GM21737 (cell line): ENCODE results near the gene NAPG.
"Not testable (repeated sequence)": the region's sequence is repeated elsewhere in the genome, so short reads cannot be mapped to it uniquely, and the experiment has no call there.

Experiments
- ATAC-seq: cut with Tn5 transposase; IDR thresholded peaks from one replicate; pipeline ENCODE4 v1.9.1; 2021; ENCODE audit warnings: mild to moderate bottlenecking, moderate library complexity; ENCODE audit not compliant: unreplicated experiment

Gene NAPG

DNA sequence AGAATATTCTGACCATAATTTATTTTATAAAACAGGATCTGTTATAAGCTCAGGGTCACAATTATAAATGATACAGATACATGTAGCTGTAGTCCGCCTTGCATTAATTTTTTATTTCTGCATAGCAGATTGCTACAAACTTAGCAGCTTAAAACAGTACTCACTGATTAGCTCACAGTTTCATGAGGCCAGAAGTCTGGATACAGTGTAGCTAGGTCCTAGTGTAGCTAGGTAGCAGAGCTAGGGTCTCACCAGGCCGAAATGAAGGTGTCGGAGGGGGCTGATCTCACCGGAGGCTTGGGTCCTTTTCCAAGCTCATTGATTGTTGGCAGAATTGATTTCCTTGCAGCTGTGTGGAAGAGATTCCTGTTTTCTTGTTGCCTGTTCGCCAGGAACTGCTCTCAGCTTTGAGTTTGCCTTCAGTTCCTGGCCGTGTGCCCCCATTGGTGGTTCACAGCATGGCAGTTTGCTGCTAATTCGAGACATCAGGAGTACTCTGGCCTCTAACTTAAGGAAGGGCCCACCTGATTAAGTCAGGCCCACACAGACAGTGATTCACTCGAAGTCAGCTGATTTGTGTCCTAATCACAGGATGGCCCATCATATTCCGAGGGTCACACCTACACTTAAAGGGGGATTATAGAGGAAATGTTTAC lies 18.4 kb downstream of the NAPG start:
- no peak for ATAC-seq

DNA sequence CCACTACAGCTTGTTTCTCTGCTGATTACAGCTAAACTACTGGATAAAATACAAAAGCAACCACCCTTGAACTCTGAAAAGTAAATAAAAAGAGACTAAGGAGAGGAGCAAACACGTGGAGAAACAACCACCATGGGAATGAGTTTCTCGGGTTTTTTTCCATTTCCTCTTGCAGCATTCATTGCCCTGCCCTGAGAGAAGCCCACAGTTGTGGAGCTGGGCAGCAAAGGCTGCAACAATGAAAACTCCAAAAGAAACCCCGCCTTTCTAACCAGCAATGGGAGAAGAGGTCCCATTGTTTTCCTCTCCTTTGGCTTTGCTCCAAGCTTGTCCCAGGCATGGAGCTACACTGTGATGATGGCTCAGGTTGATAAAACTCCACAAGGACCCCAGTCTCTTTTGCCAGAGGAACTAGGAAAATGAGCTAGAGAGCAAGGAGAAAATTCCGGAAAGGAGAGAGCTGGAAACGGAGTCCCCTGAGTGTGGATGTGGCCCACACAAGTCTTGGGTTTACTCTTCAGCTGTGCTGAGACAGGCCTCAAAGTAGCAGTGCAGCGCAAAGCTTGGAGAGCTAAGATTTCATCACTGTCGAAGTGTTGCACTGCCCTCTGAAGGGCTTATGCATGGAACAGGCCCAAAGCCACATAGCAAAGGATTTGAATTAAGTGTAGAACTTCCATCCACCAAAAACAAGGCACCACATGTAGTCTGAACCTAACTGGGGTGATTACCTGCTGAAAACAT lies 20.9 kb downstream of the NAPG start:
- ATAC-seq: no peak

DNA sequence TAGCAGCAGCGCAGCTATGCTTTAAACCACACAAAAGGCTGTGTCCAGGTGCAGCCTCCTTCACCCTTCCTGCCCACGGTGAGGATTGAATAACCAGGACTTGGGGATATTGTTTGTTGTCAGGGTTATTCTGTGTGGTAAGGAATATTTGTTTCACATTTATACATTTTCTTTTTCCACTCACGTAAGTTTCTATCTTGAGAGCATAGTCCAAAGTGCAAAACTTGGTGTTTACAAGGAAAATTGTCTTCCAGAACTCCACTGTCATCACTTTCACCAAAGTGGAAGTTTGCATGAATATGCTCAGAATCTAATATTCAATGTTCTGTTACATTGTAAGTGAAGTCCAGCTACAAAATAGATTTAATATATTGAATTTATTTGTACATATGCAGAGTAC lies 26.4 kb downstream of the NAPG start:
- no peak for ATAC-seq

DNA sequence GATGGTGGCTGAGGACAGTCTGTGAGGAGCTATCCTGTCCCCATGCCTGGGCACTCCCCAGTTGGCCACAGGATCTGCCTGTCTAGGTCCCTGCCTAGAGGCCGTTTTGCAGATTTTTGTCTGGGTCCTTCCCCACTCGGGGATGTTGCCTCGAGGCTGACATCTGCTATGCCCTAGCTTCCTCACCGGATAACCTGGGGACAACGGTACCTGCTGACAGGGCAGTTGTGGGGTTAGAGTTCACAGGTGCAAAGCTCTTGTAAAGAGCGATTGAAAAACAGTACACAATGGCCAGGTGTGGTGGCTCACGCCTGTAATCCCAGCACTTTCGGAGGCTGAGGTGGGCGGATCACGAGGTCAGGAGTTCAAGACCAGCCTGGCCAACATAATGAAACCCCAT lies 30.4 kb downstream of the NAPG start:
- not testable (repeated sequence) for ATAC-seq

DNA sequence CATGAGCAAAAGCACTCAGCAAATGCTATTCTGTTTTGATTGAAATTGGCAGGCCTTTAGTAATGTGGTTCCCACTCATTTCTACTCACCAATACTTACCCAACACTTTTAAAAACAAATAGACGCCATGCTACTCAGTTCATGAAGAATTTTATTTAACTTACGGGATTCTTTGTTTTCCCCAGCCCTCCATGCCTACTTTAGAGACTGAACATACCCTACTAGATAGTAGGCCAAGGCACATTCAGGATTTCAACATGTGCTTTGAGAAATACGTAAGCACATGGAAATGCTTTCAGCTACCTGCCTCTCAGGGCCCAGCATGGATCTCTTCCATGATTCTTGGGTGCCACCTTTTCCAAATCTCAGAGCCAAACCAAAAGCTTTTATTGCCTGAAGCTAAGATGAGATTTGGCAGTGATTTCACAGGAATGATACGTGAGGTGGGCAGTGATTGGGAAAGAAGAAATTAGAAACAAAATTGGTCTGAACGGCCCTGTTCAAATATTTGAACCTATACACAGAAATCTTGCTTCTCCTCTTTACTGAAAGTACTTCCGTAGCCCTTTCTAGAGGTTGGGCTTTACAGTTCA lies 31.4 kb downstream of the NAPG start:
- no peak for ATAC-seq

DNA sequence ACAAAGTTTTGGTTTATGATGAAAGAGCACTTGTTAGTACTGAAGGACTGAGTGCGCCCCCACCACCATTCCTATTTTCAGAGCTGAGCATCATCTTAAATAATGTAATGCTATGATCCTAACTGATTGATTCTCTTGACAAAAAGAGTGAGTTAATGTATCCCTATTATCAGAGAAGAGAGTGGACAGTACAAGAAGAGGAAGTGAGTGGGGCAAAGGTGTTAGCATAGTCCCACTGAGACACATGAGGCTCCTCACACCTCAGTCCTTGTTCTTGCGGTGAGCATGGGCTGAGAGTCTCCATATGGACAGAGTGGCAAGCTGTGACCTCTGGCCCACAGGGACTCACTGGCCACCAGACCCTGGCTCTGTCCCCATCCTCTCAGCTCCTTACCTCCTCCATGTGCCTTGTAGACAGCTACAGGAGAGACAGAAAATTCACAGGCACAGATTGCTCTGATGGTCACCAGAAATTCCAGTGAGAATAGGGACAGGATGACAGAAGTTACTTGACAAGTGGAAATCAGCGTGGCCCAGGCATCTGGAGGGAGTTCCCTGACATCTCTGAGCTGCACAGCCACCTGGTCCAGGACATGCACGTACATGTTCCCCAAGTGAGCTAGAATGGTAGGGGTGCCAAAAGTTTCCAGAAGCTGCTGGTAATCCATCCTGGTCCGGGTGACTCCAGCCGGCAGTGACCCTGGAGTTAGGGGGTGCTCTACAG lies 32.6 kb downstream of the NAPG start:
- no peak for ATAC-seq

DNA sequence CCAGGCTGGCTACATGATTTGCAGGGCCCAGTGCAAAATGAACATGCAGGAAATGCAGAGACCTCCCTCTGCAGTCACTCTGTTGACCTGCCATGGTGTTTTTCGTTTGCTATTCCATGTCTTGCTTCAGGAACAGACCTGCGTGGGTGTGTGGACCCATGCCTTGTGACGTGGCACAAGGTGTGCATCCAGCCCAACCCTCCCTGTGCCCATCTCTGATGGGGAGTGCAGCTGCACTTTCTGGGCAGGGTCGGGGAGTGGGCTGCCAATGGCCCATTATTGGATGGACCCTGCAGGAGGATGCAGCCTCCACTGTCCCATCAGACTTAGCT lies 33.1 kb downstream of the NAPG start:
- no peak for ATAC-seq

DNA sequence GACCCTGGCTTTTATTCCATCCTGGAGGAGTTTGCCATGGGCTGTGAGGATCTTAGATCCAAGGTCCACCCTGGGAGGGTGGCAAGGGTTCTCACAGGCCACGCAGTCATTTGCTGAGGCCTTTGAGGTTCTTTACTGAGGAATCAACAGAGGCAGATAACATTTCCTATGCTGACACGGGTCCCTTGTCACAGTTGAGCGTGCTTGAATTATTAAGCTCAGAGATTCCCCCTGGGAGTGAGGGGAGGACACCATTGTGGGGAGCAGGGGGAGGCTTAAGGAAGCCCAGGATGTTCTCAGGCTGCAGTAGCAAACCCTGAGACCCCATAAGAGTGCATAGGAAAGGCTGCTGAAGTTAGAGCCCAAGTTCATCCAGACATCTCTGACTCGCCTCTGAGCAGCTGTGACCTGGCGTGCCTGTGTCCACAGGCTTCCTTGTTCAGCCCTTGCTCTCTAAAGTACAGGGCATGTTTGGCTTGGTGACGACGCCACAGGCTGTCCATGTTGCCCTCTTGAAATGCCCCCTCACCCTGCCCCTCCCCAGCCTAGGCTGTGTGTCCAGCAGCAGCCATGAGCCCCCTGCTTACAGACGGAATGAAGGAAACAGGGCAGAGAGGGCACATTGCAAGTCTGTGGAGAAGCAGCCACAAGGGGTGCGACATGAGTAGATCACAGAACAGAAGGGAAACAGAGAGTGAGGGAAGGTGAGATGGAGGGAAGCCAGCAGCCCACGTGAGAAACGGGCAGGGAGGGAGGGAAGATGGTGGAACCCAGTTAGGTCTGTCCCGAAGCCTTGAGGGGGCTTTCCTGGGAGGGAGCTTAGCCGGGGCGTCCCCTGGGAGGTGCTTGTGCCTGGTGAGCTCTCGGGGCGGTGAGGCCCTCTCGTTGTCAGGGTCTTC lies 34.0 kb downstream of the NAPG start:
- no peak for ATAC-seq

DNA sequence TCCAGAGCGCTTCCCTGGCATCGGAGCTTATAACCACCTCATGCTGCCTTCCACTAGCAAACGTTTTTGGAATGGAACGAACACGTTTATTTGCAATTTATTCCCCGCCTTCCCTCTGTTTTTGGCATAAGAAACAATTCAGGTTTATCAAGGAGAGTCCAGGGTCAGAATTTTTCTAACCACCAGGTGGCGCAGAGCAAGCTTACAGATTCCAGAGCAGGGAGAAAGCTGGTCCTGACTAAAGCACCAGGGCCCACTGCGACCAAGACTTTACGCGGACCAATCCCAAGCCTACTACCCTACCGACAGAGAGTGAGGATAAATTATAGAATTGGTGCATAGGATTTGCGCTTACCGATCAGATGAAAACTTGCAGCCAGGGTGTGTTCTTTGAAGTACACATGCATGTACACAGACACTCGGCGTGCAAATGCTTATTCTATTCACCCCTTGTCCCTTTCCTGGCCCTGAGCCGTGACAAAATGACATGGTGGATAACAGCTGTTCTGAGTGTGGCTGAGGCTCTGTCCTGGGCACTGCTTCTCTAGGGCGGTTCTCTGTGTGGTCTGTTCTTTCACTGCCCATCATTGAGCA lies 34.7 kb downstream of the NAPG start:
- no peak for ATAC-seq

DNA sequence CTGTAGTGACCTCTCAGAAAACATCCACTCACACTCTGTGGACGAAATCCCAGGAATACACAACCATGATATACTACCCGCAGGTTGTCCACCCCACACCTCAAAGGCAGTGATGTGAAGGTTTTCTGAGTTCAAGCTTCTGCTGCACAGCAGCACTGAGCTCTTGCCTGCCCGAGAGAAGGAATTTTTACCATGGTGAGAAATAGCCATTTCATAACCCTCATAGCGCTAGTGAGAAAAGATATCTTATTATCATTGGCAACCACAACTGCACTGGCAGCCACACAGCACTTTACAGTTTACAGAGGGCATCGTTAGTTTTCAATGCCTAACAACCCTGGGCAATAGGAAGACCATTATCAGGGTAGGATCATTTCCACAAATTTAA lies 36.9 kb downstream of the NAPG start:
- no peak for ATAC-seq

DNA sequence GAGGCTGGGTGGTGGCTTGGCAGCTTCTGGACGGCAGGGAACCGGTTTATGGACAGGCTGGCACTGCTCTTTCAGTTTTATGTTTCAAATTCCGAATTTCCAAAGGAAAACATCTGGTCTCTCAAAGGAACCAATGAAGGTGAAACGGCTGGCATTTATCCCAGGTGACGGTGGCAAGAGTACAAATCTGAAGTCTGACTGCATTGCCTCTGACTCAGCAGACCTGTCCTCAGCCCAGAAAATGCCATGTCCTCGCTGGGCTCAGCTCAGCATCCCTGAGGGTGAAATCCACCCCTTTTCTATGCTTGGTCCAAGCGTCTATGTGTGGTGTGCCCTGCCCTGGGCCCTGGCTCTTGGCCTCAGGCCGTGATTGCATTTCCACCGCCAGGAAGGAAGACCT lies 38.1 kb downstream of the NAPG start:
- ATAC-seq: no peak

DNA sequence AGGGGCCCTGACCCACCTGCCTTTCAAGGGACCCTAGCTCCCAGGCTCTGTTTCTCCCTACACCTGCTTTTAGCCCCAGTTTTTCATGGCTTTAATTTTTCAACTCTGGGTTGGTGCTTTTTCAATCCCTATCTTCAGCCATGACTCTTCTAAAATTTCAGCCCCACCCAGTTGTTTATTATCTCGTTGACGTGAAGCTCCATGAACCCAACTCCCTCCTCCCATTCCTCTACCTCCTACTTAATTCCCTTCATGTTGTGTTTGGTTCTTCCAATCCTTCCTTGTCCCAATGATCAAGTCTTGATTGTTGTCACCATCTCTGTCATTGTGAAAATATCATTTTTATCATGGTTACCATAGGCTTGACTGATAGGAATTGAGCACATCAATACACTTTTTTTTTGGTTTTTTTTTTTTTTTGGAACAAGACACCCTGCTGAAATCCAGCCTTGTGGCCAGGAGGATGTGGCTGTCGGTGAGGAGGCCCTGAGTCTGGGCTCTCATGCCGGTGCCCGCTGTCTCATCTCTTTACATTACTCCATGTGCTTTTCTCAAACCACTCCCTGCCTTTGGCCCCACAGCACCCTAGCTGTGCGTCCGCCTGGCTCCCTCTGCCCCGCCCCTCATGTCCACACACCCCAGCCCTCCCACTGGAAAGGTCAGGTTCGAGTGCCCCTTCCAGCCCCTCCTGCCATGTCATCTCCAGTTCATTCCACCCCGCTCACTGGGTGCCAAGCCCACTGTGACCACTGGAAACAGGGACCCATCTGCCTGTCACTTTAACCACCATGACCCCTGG lies 39.3 kb downstream of the NAPG start:
- no peak for ATAC-seq

DNA sequence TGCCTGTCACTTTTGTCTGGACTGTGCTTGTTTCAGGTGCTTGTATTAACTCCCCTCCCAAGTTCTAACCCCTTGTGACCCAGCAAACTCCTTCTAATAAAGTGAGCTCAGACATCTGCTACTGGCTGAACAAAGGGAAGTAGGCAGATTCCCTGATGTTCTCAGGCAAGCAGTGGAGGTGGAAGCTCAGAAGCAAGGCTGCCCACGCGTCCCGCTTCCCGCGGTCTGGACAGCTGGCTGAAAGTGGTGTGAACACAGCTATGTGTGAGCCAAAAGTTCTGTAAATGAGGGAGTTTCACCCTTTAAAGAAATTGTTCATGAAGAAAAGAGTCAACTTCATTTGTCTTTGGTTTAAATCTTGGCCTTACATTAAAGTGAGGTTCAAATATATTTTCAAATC lies 40.0 kb downstream of the NAPG start:
- no peak for ATAC-seq

DNA sequence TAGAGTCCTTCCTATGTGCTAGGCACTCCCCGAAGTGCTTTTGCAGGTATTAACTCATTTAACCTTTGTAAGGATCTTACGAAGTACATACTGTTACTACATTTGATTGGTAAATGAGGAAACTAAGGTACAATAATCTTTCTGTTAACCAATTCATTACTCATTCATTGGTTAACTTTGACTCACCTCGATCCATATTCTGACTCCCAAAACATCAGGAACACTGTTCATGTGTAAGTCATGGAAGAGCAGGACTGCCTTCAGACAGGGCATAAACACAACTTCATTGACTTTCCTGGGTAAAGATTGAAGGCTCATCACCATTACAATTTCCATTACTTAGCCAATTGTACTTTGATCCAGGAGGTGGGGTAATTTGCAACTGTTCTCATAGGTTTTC lies 40.6 kb downstream of the NAPG start:
- ATAC-seq: no peak

DNA sequence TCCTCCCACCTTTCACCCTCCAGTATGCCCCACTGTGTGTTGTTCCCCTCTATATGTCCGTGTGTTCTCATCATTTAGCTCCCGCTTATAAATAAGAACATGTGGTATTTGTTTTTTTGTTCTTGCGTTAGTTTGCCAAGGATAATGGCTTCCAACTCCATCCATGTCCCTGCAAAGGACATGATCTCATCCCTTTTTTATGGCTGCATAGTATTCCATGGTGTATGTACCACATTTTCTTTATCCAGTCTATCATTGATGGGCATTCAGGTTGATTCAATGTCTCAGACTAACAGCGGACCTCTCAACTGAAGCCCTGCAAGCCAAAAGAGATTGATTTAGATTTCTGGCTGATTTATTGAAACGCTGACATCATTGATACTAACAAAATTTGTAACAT lies 44.1 kb downstream of the NAPG start:
- ATAC-seq: not testable (repeated sequence)

DNA sequence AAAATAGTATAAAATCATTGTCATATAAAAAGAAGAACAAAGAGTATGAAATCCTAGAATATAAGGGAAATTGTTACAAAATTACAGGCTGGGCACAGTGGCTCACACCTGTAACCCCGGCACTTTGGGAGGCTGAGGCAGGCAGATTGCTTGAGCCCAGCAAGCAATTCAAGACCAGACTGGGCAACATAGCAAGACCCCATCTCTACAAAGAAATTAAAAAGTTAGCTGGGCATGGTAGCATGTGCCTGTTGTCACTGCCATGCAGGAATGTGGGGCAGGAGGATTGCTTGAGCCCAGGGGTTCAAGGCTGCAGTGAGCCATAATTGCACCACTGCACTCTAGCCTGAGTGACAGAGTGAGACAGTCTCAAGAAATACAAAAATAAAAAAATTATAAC lies 44.8 kb downstream of the NAPG start:
- ATAC-seq: no peak

DNA sequence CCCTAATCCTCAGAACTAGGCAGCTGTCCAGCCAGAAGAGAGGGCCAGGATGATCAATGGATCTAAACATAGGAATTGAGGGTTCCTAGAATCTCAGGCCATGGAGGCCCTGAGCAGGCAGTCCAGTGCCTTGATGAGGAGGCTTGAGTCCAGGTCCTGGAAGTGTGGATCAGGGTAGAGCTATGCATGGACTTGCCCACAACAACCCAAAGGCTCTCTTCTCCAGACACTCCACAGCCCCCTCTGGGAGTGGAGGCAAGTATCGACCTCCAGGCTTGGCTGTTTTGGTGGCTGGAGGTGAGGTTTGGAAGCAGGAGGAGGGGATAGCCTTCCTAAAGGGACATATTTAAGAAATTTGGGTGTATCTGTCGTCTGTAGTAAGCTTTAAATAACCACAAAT lies 45.7 kb downstream of the NAPG start:
- no peak for ATAC-seq

DNA sequence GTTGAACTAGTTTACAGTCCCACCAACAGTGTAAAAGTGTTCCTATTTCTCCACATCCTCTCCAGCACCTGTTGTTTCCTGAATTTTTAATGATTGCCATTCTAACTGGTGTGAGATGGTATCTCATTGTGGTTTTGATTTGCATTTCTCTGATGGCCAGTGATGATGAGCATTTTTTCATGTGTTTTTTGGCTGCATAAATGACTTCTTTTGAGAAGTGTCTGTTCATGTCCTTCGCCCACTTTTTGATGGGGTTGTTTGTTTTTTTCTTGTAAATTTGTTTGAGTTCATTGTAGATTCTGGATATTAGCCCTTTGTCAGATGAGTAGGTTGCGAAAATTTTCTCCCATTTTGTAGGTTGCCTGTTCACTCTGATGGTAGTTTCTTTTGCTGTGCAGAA lies 47.4 kb downstream of the NAPG start:
- not testable (repeated sequence) for ATAC-seq

DNA sequence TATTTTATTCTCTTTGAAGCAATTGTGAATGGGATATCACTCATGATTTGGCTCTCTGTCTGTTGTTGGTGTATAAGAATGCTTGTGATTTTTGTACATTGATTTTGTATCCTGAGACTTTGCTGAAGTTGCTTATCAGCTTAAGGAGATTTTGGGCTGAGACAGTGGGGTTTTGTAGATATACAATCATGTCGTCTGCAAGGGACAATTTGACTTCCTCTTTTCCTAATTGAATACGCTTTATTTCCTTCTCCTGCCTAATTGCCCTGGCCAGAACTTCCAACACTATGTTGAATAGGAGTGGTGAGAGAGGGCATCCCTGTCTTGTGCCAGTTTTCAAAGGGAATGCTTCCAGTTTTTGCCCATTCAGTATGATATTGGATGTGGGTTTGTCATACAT lies 48.6 kb downstream of the NAPG start:
- not testable (repeated sequence) for ATAC-seq
